GM12892 (cell line): ENCODE measurements around the gene LRSAM1.

Experiments
- POLR2A ChIP-seq: IDR thresholded peaks from 2 replicates; pipeline ENCODE4 v1.6.1; 2011; ENCODE audit warnings: low read depth, low read length, control low read depth
- POLR2AphosphoS5 ChIP-seq: IDR thresholded peaks from 2 replicates; pipeline ENCODE4 v1.6.1; 2011; ENCODE audit warnings: low read depth, low read length, control low read depth
- TAF1 ChIP-seq: IDR thresholded peaks from 2 replicates; pipeline ENCODE4 v1.6.1; 2011; ENCODE audit warnings: low read depth, mild to moderate bottlenecking, control low read depth, low read length, borderline replicate concordance

DNA sequence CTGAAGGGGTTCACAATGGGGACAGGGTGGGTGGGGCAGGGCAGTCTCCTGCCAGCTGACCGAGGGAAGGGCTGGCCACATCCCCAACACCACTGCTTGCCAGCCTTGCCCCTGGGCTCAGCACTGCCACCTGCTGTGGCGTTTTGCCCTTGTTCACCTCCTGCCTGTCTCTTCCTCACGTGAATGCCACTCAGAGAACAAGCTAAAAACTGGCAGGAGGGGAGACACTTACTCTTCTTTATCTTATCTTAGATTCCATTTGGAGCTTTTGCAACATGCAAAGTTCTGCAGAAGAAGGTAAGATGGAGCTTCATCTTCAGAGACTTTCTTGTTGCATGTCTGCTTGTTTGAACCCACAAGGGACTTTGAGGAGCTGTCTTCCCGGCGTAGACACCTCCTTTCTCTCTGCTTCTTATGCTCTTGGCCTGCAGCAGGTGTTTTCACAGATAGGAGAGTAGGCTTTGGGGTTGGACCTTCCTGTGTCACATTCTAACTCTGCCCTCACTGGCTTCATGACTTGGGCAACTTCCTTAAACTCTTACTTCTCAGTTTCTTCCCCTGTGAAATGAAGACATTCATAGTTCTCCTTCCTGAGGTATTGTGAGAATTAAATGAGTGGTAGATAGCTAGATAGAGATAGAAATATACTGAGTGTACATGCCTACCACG lies 4.1 kb downstream of the LRSAM1 start:
- TF ChIP-seq POLR2A (no peak), TAF1 (no peak), POLR2AphosphoS5 (no peak)
